Smooth muscle cell (in vitro differentiated cells): ENCODE results near the gene S100P. TPM values are rescaled to one million over a fixed set of nuclear protein-coding genes. Genes with fewer than 3 reads are reported as not detected.

Experiments used
- DNase-seq: peaks from one replicate; lab custom pipeline; 2025; ENCODE audit not compliant: unreplicated experiment; lab: John Stamatoyannopoulos, UW
- H2AFZ ChIP-seq: fragments of 200-600 bp; sonication (generic); 2 replicates; pipeline ENCODE4 v1.6.0; 2016; ENCODE audit warnings: antibody characterized with exemption, low read depth, mild to moderate bottlenecking
- H3F3A ChIP-seq: fragments of 200-600 bp; sonication (generic); 2 replicates; pipeline ENCODE4 v1.6.0; 2017; ENCODE audit warnings: antibody characterized with exemption, low read depth
- H3K27ac ChIP-seq: fragments of 200-600 bp; sonication (generic); 2 replicates; pipeline ENCODE4 v1.5.1; 2016; ENCODE audit warnings: low read depth, mild to moderate bottlenecking
- H3K27me3 ChIP-seq: fragments of 200-600 bp; sonication (generic); 2 replicates; pipeline ENCODE4 v1.6.1; 2016; ENCODE audit warnings: low read depth, mild to moderate bottlenecking
- H3K36me3 ChIP-seq: fragments of 200-600 bp; sonication (generic); 2 replicates; pipeline ENCODE4 v1.5.1; 2016; ENCODE audit warnings: low read depth
- H3K4me1 ChIP-seq: fragments of 200-600 bp; sonication (generic); 2 replicates; pipeline ENCODE4 v1.5.1; 2016; ENCODE audit warnings: low read depth
- H3K4me2 ChIP-seq: fragments of 200-600 bp; sonication (generic); 2 replicates; pipeline ENCODE4 v1.6.0; 2016; ENCODE audit warnings: mild to moderate bottlenecking
- H3K4me3 ChIP-seq: fragments of 200-600 bp; sonication (generic); 2 replicates; pipeline ENCODE4 v1.5.1; 2016; ENCODE audit warnings: mild to moderate bottlenecking
- H3K79me2 ChIP-seq: fragments of 200-600 bp; sonication (generic); 2 replicates; pipeline ENCODE4 v1.6.0; 2016; ENCODE audit warnings: low read depth, mild to moderate bottlenecking
- H3K9ac ChIP-seq: fragments of 200-600 bp; sonication (generic); 2 replicates; pipeline ENCODE4 v1.6.0; 2016; ENCODE audit warnings: low read depth
- H3K9me3 ChIP-seq: fragments of 200-600 bp; sonication (generic); replicated peaks from 2 replicates; pipeline ENCODE4 v1.5.1; 2016; ENCODE audit warnings: low read depth
- H4K20me1 ChIP-seq: fragments of 200-600 bp; sonication (generic); 2 replicates; pipeline ENCODE4 v1.6.0; 2016; ENCODE audit warnings: low read depth
- CTCF ChIP-seq: fragments of 200-600 bp; sonication (generic); IDR thresholded peaks from 2 replicates; pipeline ENCODE4 v1.5.1; 2017; ENCODE audit warnings: borderline replicate concordance, mild to moderate bottlenecking, antibody characterized with exemption; ENCODE audit not compliant: insufficient read depth, poor library complexity, severe bottlenecking
- WGBS: methylation state at CpG from one replicate; pipeline ENCODE4 v1.1.7; 2016; ENCODE audit warnings: low lambda C conversion rate; 5-methylcytosine and 5-hydroxymethylcytosine counted together
- polyA plus RNA-seq: library from polyadenylated mRNA; unstranded; fragments of >200 nt; fragmentation: Nextera tagmentation; extraction: Ambion mirVana; gene quantifications from 2 replicates; pipeline ENCODE4 v1.2.1, GENCODE V29; 2016
- total RNA-seq: library from RNA; depleted of rRNA; stranded (reverse); fragments of >200 nt; gene quantifications from 2 replicates; pipeline ENCODE4 v1.2.3, GENCODE V29; 2014

Gene S100P
- total and polyA plus RNA-seq, 2 experiments from 2014 or later: 4.0 to 6.6 TPM

GRCh38 chr4:6739920-6740319 is 46.2 kb downstream of the S100P start:
- no peaks in the 10 kb centered on the region for H3K36me3 ChIP-seq
- no peaks in the 10 kb centered on the region for H3K27me3 ChIP-seq
- no peaks in the 10 kb centered on the region for H3K79me2 ChIP-seq
- 92% methylated on average over 4 of the region's 4 CpGs for WGBS
- TF ChIP-seq CTCF: no peak
- H3F3A ChIP-seq: no peaks in the 10 kb centered on the region
- H3K27ac ChIP-seq: no peak overlapping the region
- DNase-seq: no peak
- H3K9me3 ChIP-seq: no peaks in the 10 kb centered on the region
- no peak overlapping the region for H3K9ac ChIP-seq
- no peak overlapping the region for H2AFZ ChIP-seq
- no peaks in the 10 kb centered on the region for H3K4me1 ChIP-seq
- no peak overlapping the region for H3K4me2 ChIP-seq
- H4K20me1 ChIP-seq: no peaks in the 10 kb centered on the region
- no peak overlapping the region for H3K4me3 ChIP-seq

- no peaks in the 10 kb centered on the region for H4K20me1 ChIP-seq
- H3K36me3 ChIP-seq: no peaks in the 10 kb centered on the region
- H3K4me3 ChIP-seq: no peak overlapping the region
- no peak for TF ChIP-seq CTCF
- H3K27ac ChIP-seq: no peak overlapping the region
- H3F3A ChIP-seq: no peaks in the 10 kb centered on the region
- no peaks in the 10 kb centered on the region for H3K9me3 ChIP-seq
- H2AFZ ChIP-seq: no peak overlapping the region
- H3K4me1 ChIP-seq: no peaks in the 10 kb centered on the region
- no peaks in the 10 kb centered on the region for H3K27me3 ChIP-seq
- no peak for DNase-seq
- 98% methylated on average over 8 of the region's 8 CpGs for WGBS
- H3K9ac ChIP-seq: no peak overlapping the region
- no peaks in the 10 kb centered on the region for H3K79me2 ChIP-seq
- H3K4me2 ChIP-seq: no peak overlapping the region
Observed at GRCh38 chr4:6740347-6740746, 46.7 kb downstream of the S100P start.

- Histone ChIP-seq H4K20me1 (no peaks in the 10 kb centered on the region), H3K4me2 (no peak overlapping the region), H3K27ac (no peak overlapping the region), H3K36me3 (no peaks in the 10 kb centered on the region), H3K27me3 (no peaks in the 10 kb centered on the region), H3K4me1 (no peaks in the 10 kb centered on the region), H3K9ac (no peak overlapping the region), H3F3A (no peaks in the 10 kb centered on the region), H3K4me3 (no peak overlapping the region), H2AFZ (no peak overlapping the region), H3K79me2 (no peaks in the 10 kb centered on the region), H3K9me3 (no peaks in the 10 kb centered on the region)
- TF ChIP-seq CTCF: no peak
- WGBS: 82% methylated on average over 2 of the region's 2 CpGs
- no peak for DNase-seq
Observed at GRCh38 chr4:6742507-6742906, 48.8 kb downstream of the S100P start.

- no peak overlapping the region for H3K4me3 ChIP-seq
- H3K27ac ChIP-seq: no peak overlapping the region
- no peaks in the 10 kb centered on the region for H3K9me3 ChIP-seq
- WGBS: 79% methylated on average over 11 of the region's 11 CpGs
- TF ChIP-seq CTCF: no peak
- no peaks in the 10 kb centered on the region for H3K27me3 ChIP-seq
- H3K79me2 ChIP-seq: no peaks in the 10 kb centered on the region
- no peaks in the 10 kb centered on the region for H4K20me1 ChIP-seq
- H3F3A ChIP-seq: no peaks in the 10 kb centered on the region
- H3K4me2 ChIP-seq: no peak overlapping the region
- no peak overlapping the region for H2AFZ ChIP-seq
- no peak for DNase-seq
- H3K36me3 ChIP-seq: no peaks in the 10 kb centered on the region
- no peak overlapping the region for H3K9ac ChIP-seq
- no peaks in the 10 kb centered on the region for H3K4me1 ChIP-seq
Observed at GRCh38 chr4:6742989-6743388, 49.3 kb downstream of the S100P start.
